Right lobe of liver (tissue), 4 donors: Measurements from ENCODE around the gene KIAA0586.

Experiments
- CTCF ChIP-seq, 4 donors: fragments of 200-600 bp in 3 of 4; fragments of 450-650 bp in 1 of 4; IDR thresholded peaks; one replicate each; pipeline versions ENCODE4 v1.5.1 to v1.8.0; 2016 to 2022; ENCODE audit warnings: antibody characterized with exemption in 4 of 4, mild to moderate bottlenecking in 2 of 4
- POLR2A ChIP-seq: fragments of 450-650 bp; IDR thresholded peaks from one replicate; pipeline ENCODE4 v1.6.1; 2017; ENCODE audit warnings: antibody characterized with exemption, mild to moderate bottlenecking
- donor health status: DM: no; HTN: no; CAD: no.
- donor health status: DM: no; HTN: no; CAD: no.
- donor health status: DM: no; HTN: yes; CAD: no.

GRCh38 chr14:58598028-58598803 lies 170.7 kb downstream of the KIAA0586 start:
- TF ChIP-seq CTCF (IDR thresholded peaks at IDR 0.05) (no peak), POLR2A (no peak)
